HepG2 (cell line): Measurements from ENCODE around the gene ZNF581. TPM values are rescaled to one million over a fixed set of nuclear protein-coding genes. Genes with fewer than 3 reads are reported as not detected.

Source experiments
- ELK4 ChIP-seq: sonication (generic); formaldehyde crosslinking; IDR thresholded peaks from 2 replicates; pipeline ENCODE4 v1.9.0; 2021; ENCODE audit warnings: missing genetic modification reagents, borderline replicate concordance
- GRHL1 ChIP-seq: sonication (generic); formaldehyde crosslinking; conservative IDR thresholded peaks from 2 replicates; pipeline ENCODE4 v1.8.0; 2022; ENCODE audit warnings: missing genetic modification reagents
- KDM5A ChIP-seq: fragments of 200-600 bp; sonication (generic); IDR thresholded peaks from 2 replicates; pipeline ENCODE4 v1.7.0; 2018; ENCODE audit warnings: antibody characterized with exemption, mild to moderate bottlenecking, low read length, borderline replicate concordance
- NFKB2 ChIP-seq: sonication (generic); formaldehyde crosslinking; IDR thresholded peaks from 2 replicates; pipeline ENCODE4 v1.4.0; 2020; ENCODE audit warnings: missing genetic modification reagents, borderline replicate concordance
- RARG ChIP-seq: sonication (generic); formaldehyde crosslinking; IDR thresholded peaks from 2 replicates; pipeline ENCODE4 v1.4.0; 2020; ENCODE audit warnings: low read depth, mild to moderate bottlenecking, missing genetic modification reagents
- SIN3B ChIP-seq: fragments of 150-350 bp; IDR thresholded peaks from 2 replicates; pipeline ENCODE4 v1.6.1; 2014; ENCODE audit warnings: low read length
- SIX1 ChIP-seq: sonication (generic); formaldehyde crosslinking; IDR thresholded peaks from 2 replicates; pipeline ENCODE4 v1.4.0; 2020; ENCODE audit warnings: missing genetic modification reagents, borderline replicate concordance
- THAP9 ChIP-seq: sonication (generic); formaldehyde crosslinking; IDR thresholded peaks from 2 replicates; pipeline ENCODE4; 2020; ENCODE audit warnings: missing genetic modification reagents, mild to moderate bottlenecking, borderline replicate concordance
- YY1 ChIP-seq: IDR thresholded peaks from 2 replicates; pipeline ENCODE4 v1.6.1; 2011; ENCODE audit warnings: low read length, low read depth, moderate library complexity, mild to moderate bottlenecking; ENCODE audit not compliant: insufficient read depth, insufficient replicate concordance
- ZHX2 ChIP-seq, 2 experiments: sonication (generic) in 1 of 2; formaldehyde crosslinking in 1 of 2; IDR thresholded peaks; 2 replicates each; pipeline versions ENCODE4 v1.6.1 to v1.9.0; 2014 to 2022; ENCODE audit warnings: antibody characterized with exemption in 1 of 2, borderline replicate concordance in 1 of 2, inconsistent platforms in 1 of 2, low read depth in 1 of 2, missing genetic modification reagents in 1 of 2
- ZNF251 ChIP-seq: sonication (generic); formaldehyde crosslinking; IDR thresholded peaks from 2 replicates; pipeline ENCODE4 v1.9.0; 2021; ENCODE audit warnings: mild to moderate bottlenecking, missing genetic modification reagents
- ZNF280B ChIP-seq: sonication (generic); formaldehyde crosslinking; IDR thresholded peaks from 2 replicates; pipeline ENCODE4 v1.5.0; 2020; ENCODE audit warnings: missing genetic modification reagents, mild to moderate bottlenecking, borderline replicate concordance
- ZNF468 ChIP-seq: sonication (generic); formaldehyde crosslinking; IDR thresholded peaks from 2 replicates; pipeline ENCODE4 v1.8.0; 2022; ENCODE audit warnings: mild to moderate bottlenecking, moderate library complexity, missing genetic modification reagents
- ZNF562 ChIP-seq: sonication (generic); formaldehyde crosslinking; IDR thresholded peaks from 2 replicates; pipeline ENCODE4 v1.8.0; 2022; ENCODE audit warnings: missing genetic modification reagents, borderline replicate concordance
- polyA plus RNA-seq, 8 experiments: library from polyadenylated mRNA; depleted of rRNA in 3 of 8; stranded (reverse) in 7 of 8; unstranded in 1 of 8; fragments of >200 nt; fragmentation: Illumina TruSeq in 4 of 8; extraction: Trizol in 4 of 8; gene quantifications; 2 replicates each; pipeline versions ENCODE4 v1.2.1 to v1.2.3, GENCODE V29; 2011 to 2016; ENCODE audit warnings: low read depth in 4 of 8, missing spikeins in 1 of 8, mixed read lengths in 1 of 8; ENCODE audit not compliant: insufficient read depth in 1 of 8
- total RNA-seq, 5 experiments: library from RNA; depleted of rRNA; stranded (reverse); fragments of >200 nt; fragmentation: Illumina TruSeq; extraction: Trizol; gene quantifications; 2 replicates each; pipeline ENCODE4 v1.2.3, GENCODE V29; 2016; ENCODE audit warnings: low read depth in 1 of 5

The ZNF581 gene
- total and polyA plus RNA-seq, 2 of the 13 experiments (the other 11 are each of a cell fraction or from before 2014, with no cell fraction given): 19.6 to 49.5 TPM

GRCh38 chr19:55640043-55640576, 3.3 kb upstream of the ZNF581 start (continued):
- TF ChIP-seq THAP9: no peak
- TF ChIP-seq ZNF562 (CRISPR knock-in tag): no peak
- no peak for TF ChIP-seq KDM5A
- TF ChIP-seq RARG (CRISPR knock-in tag): no peak
- TF ChIP-seq ZNF251 (CRISPR knock-in tag): no peak
- no peak for TF ChIP-seq SIX1 (CRISPR knock-in tag)
- no peak for TF ChIP-seq GRHL1 (CRISPR knock-in tag)
- TF ChIP-seq YY1: no peak
- TF ChIP-seq ZNF280B (CRISPR knock-in tag): peak; percentile 13; the same call in 1 of the 2 replicates
- TF ChIP-seq ZNF468: 0 out of 2 replicates have a peak, but pooled peaks have one; percentile 54
- no peak for TF ChIP-seq ELK4
- TF ChIP-seq NFKB2 (CRISPR knock-in tag): peak; percentile 64; the same call in 1 of the 2 replicates
- 0 out of 2 replicates have a peak, but pooled peaks have one; percentile 37 for TF ChIP-seq ZHX2 (IDR thresholded peaks at IDR 0.05; ENCODE audit: low read depth)
- no peak for TF ChIP-seq ZHX2 (CRISPR knock-in tag; IDR thresholded peaks at IDR 0.05; ENCODE audit: borderline replicate concordance)
- no peak for TF ChIP-seq SIN3B
